H1 (cell line): Measurements from ENCODE around the gene PAK5.

ENCODE experiments used
- CTCF ChIP-seq, 3 experiments: IDR thresholded peaks; 1 replicate in 2 of 3; 2 replicates in 1 of 3; pipeline versions ENCODE4 v1.5.1 to v1.6.1; 2011; ENCODE audit warnings: low read length in 3 of 3, mild to moderate bottlenecking in 3 of 3, inconsistent platforms in 2 of 3, low read depth in 1 of 3, moderate library complexity in 1 of 3; ENCODE audit not compliant: insufficient read depth in 1 of 3; ENCODE audit errors: control extremely low read depth in 1 of 3
- E2F6 ChIP-seq: IDR thresholded peaks from 2 replicates; pipeline ENCODE4 v1.6.1; 2012; ENCODE audit warnings: inconsistent platforms
- EZH2 ChIP-seq: fragments of 200-600 bp; sonication (generic); IDR thresholded peaks from 2 replicates; pipeline ENCODE4 v1.7.1; 2012; ENCODE audit warnings: low read depth, mild to moderate bottlenecking, moderate library complexity, low read length, inconsistent platforms; ENCODE audit not compliant: severe bottlenecking
- MAX ChIP-seq: IDR thresholded peaks from 2 replicates; pipeline ENCODE4 v1.6.1; 2012; ENCODE audit warnings: inconsistent platforms
- RFX5 ChIP-seq: IDR thresholded peaks from 2 replicates; pipeline ENCODE4 v1.6.1; 2011; ENCODE audit warnings: low read depth, low read length, improper control_type of control experiment, borderline replicate concordance
- TAF7 ChIP-seq: optimal IDR thresholded peaks from 2 replicates; pipeline ENCODE3; 2011; ENCODE audit warnings: low read depth, mild to moderate bottlenecking, inconsistent platforms, low read length, moderate library complexity, borderline replicate concordance

- TF ChIP-seq CTCF (IDR thresholded peaks at IDR 0.05; ENCODE audit: control extremely low read depth in 1 of 3, insufficient read depth in 1 of 3, low read depth in 1 of 3, low read length in 3 of 3) (no peak), MAX (no peak), TAF7 (no peak), RFX5 (no peak), EZH2 (no peak), E2F6 (no peak)
Observed at GRCh38 chr20:9744551-9744950, 94.3 kb downstream of the PAK5 start.
